AG04449 (cell line): ENCODE measurements around the gene FBXO7.

Source experiments
- CTCF ChIA-PET: fragments of 350-600 bp; formaldehyde crosslinking; extraction: SDS; loops from one replicate; lab custom pipeline; 2021; ENCODE audit warnings: antibody characterized with exemption; lab: Yijun Ruan, JAX
- POLR2A ChIA-PET: fragments of 400-600, 350-600 bp; formaldehyde crosslinking; extraction: SDS; loops from one replicate; lab custom pipeline; 2020; ENCODE audit warnings: antibody characterized with exemption, inconsistent platforms; lab: Yijun Ruan, JAX
- DNase-seq: peaks from one replicate; pipeline ENCODE4 v3.0.0-alpha.2; 2010; ENCODE audit warnings: low read depth, low spot score
- H3K4me3 ChIP-seq: 2 replicates; pipeline ENCODE4 v1.5.1; 2011; ENCODE audit warnings: low read depth, mild to moderate bottlenecking, control low read depth, low read length
- CTCF ChIP-seq: IDR thresholded peaks from one replicate; pipeline ENCODE4 v1.5.1; 2011; ENCODE audit warnings: mild to moderate bottlenecking, moderate library complexity, low read length, control low read depth, inconsistent platforms; ENCODE audit not compliant: insufficient read depth; ENCODE audit errors: missing control alignments

FBXO7 gene

GRCh38 chr22:32534252-32535235, 59.9 kb downstream of the FBXO7 start:
- H3K4me3 ChIP-seq, result no peak overlapping the region
- no peak for DNase-seq
- ChIA-PET CTCF (interaction anchor here (0.7 to 16.9 kb wide), 6 partner anchors 88 to 467 kb away, joined by 3 to 501 read pairs (median 4); partner anchors contain the start of gene TIMP3), POLR2A (interaction anchor here (1.0 kb wide), 1 partner anchor 267 kb away, joined by 4 read pairs; the partner anchor contains the start of gene TIMP3)
- TF ChIP-seq CTCF, result no peak

- TF ChIP-seq CTCF, result no peak
- ChIA-PET POLR2A (no interaction called here), CTCF (interaction anchor here (1.5 to 16.9 kb wide), 2 partner anchors 264 to 465 kb away, joined by 4 to 501 read pairs; partner anchors contain the start of gene TIMP3)
- H3K4me3 ChIP-seq, result no peak overlapping the region
- no peak for DNase-seq
Measured at GRCh38 chr22:32535531-32536190, 61.0 kb downstream of the FBXO7 start.

GRCh38 chr22:32536352-32536751, 61.7 kb downstream of the FBXO7 start:
- ChIA-PET POLR2A (no interaction called here), CTCF (interaction anchor here (16.9 kb wide), 1 partner anchor 263 kb away, joined by 501 read pairs; the partner anchor contains the start of gene TIMP3)
- TF ChIP-seq CTCF, result no peak
- H3K4me3 ChIP-seq, result no peak overlapping the region
- DNase-seq, result no peak

DNA sequence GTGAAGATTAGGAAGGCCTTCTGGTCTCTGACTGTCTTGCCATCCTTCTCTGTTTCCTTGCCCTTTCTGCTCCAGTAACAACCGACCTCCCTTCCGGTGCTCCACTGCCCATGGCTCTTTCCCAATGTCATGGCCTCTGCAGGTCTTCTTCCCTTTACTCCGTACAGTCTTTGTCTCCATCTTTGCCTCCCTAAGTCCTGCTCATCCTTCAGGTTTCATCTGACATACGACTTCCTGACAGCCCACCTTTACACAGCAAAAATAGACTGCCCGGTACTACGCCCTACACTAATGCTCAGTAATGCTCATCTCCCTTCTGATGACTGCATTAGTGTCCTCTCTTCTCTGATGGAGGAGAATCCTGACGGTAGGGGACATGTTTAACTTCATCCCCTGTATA, 63.9 kb downstream of the FBXO7 start:
- DNase-seq, result no peak
- POLR2A ChIA-PET, result no interaction called here
- no peak overlapping the region for H3K4me3 ChIP-seq
- no peak for TF ChIP-seq CTCF
- CTCF ChIA-PET, result interaction anchor here (1.9 to 2.3 kb wide), 2 partner anchors 9 to 258 kb away, joined by 12 to 13 read pairs; no protein-coding TSS in a partner anchor

GRCh38 chr22:32539631-32540421, 65.2 kb downstream of the FBXO7 start:
- ChIA-PET POLR2A (no interaction called here), CTCF (interaction anchor here (0.7 to 2.3 kb wide), 3 partner anchors 10 to 257 kb away, joined by 3 to 13 read pairs (median 12); no protein-coding TSS in a partner anchor)

More at GRCh38 chr22:32539631-32540421, 65.2 kb downstream of the FBXO7 start:
- H3K4me3 ChIP-seq, result no peak overlapping the region
- DNase-seq, result no peak
- TF ChIP-seq CTCF, result no peak
